HG03196 (cell line): Measurements from ENCODE around the gene NLRC5.
"Not testable (repeated sequence)": the region's sequence is repeated elsewhere in the genome, so short reads cannot be mapped to it uniquely, and the experiment has no call there.

Experiments used
- ATAC-seq: cut with Tn5 transposase; IDR thresholded peaks from one replicate; pipeline ENCODE4 v1.9.1; 2021; ENCODE audit not compliant: unreplicated experiment

Gene NLRC5

DNA sequence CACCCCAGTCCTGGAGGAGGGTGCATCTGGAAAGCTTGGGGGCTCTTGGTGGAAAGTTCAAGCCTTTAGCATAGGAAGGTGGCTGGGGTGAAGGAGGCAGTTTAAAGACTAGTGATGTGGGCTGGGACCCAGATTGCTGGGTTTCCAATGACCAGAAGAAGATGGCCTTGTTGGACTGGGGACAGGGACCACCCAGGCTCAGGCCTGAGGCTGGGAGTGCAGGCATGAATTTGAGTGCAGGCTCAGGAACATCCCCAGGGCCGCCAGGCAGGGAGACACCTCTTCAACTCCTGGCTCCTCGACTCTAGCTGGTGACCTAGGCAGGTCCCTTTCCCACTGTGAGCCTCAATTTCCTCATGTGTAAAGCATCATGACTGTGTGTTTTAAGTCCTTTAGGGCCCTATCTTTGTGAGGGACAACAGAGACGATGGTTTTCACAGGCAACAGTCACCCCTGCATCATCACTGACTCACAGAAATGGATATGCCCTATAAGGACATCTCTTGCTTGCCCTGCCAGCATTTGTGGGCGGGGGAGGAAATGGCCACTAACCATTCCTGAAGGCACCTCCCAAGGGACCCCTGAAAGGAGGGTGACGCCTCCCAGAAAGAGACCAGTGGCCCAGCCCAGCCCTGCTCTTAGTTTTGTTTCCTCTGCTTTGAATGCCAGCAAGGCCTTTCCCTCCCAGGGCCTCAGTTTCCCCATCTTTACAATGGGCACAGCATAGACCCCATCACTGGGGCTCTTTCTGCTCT is 11.1 kb downstream of the NLRC5 start:
- peak; percentile 49 for ATAC-seq

DNA sequence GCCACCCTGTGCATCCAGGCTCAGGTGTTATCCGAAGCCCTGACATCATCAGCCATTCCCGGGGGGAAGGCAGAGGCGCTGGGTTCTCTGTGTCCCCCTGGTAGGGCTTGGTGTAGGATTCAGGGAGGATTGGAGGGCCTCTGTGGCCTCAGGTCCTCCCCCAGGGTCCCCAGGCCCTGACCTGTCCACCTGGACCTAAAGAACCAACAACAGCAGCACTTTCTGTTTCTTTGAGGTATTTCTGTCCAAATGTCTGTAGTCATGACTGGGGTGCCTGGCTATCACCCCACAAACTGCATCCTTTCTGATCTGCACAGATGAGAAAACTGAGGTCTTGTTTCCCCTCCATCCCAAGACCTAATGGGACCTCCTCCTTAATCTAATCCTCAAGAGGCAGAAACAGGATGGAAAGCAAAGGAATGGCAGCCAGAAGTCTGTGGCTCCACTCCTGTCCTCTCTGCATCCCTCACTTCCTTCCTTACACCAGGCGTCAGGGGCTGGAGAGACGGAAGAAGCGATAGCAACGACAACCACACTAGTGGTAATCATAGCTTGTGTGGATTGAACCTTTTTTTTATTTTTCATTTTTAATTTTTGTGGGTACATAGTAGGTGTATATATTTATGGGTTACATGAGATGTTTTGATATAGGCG is 11.8 kb downstream of the NLRC5 start:
- ATAC-seq = no peak

DNA sequence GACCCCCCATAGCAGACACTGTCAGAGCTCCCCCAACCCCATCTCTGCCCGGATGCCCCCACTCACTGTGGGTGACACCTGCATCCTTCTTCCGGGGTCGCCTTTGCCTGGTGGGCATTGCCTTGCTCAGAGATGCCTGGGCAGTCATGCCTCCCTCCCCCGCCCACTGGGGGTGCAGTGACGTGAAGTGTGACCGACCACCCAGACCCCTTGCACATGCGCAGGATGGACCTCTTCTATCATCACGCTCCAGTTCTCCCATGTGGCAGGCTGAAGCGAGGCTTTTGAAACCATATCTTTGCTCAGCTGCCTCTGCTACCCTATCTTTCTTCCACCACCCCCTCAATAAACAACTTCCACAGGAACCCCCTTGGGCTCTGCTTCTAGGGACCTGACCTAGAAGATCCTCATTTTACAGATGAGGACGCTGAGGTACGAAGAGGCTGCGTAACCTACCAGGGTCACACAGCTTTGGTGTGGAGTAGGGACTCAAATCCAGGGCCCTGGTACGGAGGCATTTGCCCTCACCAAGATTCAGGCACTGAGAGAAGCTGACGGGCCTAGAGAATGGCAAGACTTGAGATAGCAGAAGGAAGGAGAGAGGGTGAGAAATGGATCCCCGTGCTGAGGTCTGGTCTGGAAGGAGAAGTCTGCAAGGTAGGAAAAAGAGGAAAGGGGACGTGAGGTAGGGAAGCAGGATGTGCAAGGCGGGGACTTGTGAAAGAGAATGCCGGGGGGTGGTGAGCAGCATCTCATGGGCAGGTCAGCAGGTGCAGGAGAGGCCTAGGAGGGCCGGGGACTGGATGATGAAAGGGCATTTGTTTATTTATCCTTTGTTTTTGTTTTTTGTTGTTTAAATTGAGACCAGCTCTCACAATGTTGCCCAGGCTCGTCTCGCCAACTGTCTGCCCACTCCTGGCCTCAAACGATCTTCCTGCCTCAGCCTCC is 14.4 kb downstream of the NLRC5 start:
- no peak for ATAC-seq

DNA sequence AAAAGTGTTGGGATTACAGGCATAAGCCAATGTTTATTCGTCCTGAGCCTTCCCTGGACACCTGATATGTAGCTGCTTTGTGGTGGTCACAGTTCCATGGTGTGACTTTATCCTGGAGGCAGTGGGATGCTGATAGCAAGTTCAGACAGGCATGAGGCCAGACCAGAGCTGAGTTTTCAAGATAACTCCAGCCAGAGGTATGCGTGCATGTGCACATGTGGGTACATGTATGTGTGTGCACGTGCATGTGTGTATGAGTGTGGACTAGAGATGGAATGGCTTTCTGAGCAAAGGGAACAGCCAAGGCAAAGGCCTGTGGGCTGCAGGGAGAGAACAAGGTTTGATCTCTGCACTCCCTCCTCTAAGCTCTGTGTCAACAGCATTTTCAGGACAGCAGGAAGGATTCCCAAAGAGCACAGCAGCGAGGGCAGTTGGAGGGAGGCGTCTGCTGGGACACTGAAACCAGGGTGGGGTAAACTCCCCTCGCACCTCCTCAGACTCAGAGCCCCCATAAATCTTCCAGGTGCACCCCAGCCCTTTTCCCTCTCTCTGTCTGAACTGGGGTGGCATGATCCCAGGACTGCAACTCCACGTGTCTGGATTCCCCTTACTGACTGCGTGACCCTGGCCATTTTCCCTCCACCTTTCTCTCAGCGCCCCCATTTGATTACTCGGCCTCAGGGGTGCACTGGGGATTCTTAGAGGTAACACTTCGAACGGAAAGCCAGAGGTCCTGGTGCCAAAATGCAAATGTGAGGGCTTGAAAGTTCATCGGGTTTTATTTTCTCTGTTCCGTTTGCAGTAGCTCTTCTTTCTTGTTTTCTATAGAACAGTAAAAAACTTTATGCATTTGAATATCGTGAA is 15.3 kb downstream of the NLRC5 start:
- ATAC-seq = no peak

DNA sequence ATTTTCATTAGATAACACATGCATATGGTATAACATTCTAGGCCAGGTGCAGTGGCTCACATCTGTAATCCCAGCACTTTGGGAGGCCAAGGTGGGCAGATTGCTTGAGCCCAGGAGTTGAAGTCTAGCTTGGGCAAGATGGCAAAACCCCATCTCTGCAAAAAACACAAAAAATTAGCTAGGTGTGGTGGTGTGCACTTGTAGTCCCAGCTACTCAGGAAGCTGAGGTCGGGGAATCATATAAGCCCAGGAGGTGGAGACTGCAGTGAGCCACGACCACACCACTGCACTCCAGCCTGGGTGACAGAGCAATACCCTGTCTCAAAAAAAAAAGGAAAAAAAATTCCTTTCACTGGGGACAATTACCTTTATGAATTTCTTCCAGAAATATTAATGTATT is 16.2 kb downstream of the NLRC5 start:
- ATAC-seq = not testable (repeated sequence)

DNA sequence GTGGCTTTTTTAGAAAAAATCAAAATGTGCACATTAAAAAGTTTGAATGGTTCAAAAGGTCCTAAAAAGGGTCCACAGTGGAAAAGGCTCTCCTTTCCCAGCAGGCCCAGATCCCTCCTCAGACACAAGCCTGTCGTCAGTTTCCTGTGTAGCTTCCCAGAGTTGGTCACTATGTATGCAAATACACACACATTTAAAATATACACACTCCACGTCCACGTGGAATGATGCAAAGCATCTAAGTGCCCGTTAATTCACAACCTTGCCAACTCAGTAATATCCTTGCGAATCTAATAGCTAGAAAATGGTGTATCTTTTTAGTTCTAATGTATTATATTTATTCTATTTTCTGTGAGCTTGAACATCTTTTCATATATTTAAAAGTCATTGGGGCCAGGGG is 17.7 kb downstream of the NLRC5 start:
- no peak for ATAC-seq

DNA sequence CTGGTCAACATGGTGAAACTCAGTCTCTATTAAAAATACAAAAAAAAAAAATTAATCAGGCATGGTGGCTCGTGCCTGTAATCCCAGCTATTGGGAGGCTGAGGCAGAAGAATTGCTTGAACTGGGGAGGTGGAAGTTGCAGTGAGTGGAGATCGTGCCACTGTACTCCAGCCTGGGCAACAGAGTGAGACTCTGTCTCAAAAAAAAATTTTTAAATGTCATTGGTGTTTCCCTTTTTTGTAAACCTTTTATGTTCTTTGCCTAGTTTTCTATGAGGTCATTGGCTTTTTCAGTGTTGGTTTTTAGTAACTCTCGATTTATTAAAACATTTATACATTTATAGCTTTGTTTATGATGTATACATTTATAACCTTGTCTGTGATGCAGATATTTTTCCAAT is 18.2 kb downstream of the NLRC5 start:
- no peak for ATAC-seq

DNA sequence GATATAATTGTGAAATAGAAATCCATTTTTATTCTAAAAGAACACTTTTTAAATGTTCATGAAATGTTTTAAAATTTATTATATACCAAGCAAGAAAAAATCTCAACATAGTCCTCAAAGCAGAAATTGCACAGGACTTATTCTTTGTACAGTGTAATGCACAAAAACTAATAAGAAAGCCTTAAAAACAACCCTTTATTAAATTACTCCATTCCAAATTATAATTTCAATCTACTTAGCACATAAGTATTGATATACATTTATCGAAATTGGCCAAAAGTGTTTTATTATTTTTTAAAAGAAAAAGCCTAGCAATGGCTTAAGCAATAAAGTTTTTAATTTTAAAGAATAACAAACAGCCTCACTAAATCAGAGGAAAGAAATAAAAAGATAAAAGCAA is 19.1 kb downstream of the NLRC5 start:
- ATAC-seq = no peak

DNA sequence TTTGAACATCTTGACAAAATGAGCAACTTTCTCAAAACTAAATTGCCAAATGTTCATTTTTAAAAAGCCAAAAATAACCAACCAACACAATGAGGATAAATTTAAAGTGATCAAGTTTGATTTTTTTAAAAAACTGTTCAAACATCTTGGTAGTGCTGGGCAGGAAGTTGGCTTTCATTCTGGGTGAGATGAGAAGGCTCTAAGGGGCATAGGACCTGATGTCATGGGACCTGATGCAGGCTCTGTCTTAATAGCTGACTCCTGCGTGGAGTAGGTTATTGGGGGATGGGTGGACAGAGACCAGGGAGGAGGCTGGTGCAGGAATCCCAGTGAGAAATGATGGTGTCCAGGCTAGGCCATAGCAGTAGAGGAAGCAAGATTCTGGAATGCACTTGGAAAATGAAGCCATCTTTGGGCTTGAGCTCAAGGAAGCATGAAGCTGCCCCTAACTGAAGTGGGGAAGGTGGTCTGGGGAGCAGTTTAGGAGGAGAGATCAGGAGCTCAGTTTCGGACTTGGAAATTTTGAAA is 20.4 kb downstream of the NLRC5 start:
- no peak for ATAC-seq

DNA sequence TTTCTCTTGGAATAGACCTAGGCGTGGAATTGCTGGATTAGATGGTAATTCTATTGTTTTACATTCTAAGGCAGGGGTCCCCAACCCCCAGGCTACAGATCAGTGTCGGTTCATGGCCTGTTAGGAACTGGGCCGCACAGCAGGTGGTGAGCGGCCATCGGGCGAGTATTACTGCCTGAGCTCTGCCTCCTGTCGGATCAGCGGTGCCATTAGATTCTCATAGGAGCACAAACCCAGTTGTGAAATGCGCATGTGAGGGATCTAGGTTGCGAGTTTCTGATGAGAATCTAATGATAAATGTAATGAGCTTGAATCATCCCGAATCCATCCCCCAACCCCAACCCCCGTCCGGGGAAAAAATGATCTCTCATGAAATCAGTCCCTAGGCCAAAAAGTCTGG is 23.0 kb downstream of the NLRC5 start:
- no peak for ATAC-seq

DNA sequence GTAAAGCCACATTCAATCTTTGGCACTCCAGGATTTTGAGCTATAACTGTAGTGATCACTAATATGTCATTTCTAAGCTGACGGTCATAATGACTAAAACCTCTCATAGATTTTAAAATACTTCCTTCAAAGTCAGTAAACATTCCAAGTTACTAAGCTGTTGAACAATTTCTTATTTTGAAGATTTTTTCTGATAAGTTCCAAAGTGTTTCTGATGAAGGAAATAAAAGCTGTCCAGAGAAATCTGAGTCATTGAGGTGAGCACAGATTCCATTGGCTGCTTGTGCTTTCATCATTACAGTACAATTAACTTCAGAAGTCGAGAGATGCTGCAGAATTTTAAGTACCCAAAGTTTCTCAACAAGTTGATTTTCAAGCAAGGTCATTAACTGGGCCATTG is 23.9 kb downstream of the NLRC5 start:
- no peak for ATAC-seq

DNA sequence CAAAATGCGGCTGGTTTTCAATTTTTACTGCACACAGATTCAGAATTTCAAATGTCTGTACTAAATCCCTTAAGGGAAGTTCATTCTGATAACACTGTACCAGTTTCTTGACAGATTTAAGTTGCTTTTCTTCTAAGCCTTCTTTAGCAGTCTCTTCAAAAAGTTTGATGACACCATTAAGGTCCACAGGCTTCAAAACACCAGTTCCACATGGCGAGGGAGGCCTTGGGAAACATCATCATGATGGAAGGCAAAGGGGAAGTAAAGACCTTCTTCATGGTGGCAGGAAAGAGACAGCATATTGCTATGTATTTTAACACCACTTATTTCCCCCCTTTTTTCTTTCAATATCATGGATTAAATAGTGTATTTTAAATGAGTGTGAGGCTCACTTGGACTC is 24.5 kb downstream of the NLRC5 start:
- no peak for ATAC-seq

DNA sequence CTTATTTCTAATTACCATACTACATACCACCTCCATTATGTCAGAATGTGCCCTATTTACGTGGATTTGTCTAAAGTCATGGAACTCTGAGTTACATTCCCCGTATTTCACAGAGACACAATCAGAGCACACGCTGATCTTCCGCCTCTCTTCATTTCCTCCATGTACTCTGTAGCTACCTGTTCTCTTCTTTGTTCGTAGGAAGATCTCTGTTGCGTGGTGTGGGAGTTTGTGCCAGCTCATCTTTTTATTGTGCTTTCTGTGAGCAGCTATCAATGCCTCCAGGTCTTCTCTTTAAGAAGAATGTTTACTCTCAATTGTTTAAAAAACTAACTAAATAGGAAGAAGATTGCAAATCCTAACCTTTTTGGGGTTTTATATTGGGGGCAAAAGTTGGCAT is 26.9 kb downstream of the NLRC5 start:
- no peak for ATAC-seq

DNA sequence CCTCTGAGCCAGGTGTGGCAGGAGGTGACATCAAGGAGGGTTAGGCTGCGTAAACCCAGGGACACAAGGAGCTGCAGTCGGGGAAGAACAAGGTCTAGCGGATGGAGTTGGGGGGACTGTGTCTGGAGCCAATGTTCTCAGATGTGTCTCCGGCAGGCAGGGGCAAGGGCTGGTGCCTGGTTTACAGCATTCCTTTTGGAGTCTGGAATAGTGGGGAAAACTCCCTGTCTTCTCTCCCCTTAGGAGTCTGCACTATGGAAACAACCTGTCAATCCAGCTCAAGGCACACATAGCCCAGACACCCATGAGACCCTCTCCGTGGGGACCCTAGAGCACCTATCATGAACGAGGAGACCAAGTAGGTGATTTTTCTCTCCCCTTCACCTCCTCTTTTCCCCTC is 27.5 kb downstream of the NLRC5 start:
- ATAC-seq = no peak

DNA sequence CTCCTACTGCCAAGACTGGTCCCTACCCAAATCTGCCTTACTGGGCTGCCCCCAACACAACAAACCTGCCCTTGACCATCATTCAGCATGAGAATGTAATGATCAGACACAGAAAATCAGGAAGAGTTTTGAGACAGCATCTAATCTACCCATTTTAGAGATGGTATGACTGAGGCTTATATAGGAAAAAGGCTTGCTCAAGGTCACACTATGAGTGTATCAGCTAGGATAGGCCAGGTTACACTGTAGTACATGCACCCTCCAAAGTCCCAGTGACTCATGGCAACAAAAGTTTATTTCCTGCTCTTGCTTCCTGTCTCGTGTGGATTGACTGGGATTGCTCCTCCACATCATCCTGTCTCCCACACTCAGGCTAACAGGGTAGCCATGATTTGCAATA is 27.9 kb downstream of the NLRC5 start:
- ATAC-seq = no peak

DNA sequence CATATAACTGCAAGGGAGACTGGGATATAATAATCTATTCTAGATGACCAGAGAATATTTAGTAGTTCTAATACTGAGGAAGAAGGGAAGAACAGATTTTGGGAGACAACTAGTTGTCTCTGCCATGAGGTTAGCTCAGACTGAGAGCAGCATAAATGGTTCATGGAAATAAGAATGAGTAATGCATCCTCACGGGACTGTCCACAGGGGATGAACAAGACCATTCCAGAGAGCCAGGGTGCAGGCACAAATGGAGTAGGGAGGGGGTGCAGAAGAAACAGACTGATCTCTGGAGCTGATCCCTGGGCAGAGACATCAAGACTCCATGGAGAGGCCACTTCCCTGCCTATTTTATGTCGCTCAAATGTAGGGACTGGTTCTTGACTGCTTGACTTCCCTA is 30.4 kb downstream of the NLRC5 start:
- no peak for ATAC-seq

DNA sequence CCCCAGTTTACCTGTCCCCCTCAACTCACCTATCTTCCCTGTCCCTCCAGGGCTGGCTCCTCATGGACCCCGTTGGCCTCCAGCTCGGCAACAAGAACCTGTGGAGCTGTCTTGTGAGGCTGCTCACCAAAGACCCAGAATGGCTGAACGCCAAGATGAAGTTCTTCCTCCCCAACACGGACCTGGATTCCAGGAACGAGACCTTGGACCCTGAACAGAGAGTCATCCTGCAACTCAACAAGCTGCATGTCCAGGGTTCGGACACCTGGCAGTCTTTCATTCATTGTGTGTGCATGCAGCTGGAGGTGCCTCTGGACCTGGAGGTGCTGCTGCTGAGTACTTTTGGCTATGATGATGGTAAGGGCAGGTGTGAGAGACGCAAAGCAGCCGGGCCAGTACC is 31.3 kb downstream of the NLRC5 start:
- ATAC-seq = no peak

DNA sequence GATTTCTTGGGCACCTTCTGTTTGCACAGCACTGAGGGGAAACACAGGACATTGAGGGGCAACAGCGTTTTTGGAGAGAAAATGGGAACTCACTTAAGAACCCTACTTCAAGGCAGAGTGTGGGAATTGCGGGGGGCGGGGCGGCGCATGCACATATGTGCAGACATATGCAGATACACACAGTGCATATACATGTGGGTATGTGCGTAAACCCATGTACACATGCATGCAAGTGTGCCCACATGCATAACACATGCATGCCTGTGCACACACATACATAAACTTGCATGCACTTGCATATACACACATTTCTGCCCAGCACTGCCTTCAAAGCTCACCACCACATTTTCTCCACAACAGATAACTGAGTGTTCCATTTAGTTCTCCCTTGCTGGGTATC is 32.4 kb downstream of the NLRC5 start:
- no peak for ATAC-seq

DNA sequence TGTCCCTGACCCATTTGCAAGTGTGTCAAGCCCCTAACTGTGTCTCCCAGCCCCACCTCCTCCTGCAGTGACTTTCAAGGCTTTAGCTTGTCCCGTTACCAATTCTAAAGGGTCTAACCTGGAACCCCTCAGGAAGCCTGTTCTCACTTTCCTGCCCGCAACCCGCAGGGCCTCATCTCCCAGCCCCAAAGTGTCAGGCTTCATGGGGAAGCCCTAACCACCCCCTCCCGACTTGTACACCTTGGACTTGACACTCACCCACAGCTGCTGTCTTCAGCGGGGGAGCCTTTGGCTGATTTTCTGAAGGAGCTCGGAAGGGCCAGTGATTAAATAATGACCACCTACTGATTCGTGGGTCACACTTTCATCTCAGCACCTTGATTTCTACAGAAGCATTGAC is 33.1 kb downstream of the NLRC5 start:
- ATAC-seq = no peak

DNA sequence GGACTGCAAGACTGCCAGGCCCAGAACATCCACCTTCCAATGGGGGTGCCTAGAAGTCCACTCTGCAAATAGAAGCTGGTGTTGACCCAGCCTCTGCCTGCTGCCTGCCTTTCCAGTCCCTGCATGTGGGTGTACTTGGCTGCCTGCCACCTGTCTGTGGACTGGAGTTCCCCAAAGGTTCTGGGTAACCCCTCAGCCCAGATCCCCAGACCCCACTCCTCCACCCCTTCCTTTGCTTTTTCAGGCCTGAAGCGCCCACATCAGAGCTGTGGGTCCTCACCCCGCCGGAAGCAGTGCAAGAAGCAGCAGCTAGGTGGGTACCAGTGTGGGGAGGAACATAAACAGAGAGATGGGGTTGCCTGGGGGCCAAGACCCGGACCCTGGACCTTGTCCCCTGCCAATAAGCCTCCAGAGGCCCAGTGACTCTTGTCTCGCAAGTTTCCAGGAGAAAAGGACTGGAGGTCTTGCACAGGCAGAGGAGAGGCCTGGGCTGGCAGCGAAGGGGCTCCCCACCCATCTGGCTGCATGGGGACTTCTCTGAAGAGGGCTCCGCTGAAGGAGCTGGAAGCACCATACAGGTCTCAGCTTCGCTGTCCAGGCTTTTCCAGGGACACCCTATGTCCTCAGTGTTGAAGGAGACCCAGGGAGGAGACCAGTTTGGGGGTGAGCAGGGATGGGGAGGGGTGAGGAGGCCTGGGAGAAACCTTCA is 34.3 kb downstream of the NLRC5 start:
- no peak for ATAC-seq
